Measurements from ENCODE around the gene PDCD2L.
"Not testable (repeated sequence)": the region's sequence is repeated elsewhere in the genome, so short reads cannot be mapped to it uniquely, and the experiment has no call there.

- not testable (repeated sequence) for TF ChIP-seq POLR2AphosphoS5 (IDR thresholded peaks at IDR 0.05; ENCODE audit: borderline replicate concordance, low read depth, low read length); EZH2 (IDR thresholded peaks at IDR 0.05); FOXP2 (optimal IDR thresholded peaks at IDR 0.05; ENCODE audit: control extremely low read depth, extremely low read length, insufficient read depth)
Measured at GRCh38 chr19:34400844-34401243, 3.4 kb upstream of the PDCD2L start.
